ENCODE data around the gene GDAP1L1.

DNA sequence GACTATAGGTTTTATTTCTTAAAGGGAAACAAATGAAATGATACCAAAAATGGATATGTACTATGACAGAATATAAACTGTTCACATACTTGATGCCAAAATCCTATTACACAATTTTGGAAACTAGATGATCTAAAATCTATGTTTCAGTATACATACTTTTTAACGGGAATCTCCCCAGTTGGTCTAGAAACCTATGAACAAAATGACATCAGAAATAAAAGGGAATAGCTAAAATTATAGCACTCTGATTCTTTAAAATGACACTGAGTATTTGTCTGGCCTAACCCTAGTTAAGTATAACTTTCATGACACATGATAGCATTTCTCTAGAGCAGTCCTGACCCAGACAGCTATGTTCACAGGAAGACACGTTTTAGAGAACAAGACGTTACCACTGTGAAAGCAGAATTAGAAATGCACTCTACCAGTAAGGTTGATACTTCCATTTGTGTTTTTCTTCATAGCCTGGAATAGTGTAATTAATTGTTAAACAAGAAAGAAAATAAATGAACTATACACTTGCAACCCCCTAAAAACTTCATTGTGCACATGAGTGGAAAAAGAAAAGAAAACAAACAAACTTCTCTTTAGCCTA, 39.9 kb upstream of the GDAP1L1 start:
- TF ChIP-seq, protein P1, sequence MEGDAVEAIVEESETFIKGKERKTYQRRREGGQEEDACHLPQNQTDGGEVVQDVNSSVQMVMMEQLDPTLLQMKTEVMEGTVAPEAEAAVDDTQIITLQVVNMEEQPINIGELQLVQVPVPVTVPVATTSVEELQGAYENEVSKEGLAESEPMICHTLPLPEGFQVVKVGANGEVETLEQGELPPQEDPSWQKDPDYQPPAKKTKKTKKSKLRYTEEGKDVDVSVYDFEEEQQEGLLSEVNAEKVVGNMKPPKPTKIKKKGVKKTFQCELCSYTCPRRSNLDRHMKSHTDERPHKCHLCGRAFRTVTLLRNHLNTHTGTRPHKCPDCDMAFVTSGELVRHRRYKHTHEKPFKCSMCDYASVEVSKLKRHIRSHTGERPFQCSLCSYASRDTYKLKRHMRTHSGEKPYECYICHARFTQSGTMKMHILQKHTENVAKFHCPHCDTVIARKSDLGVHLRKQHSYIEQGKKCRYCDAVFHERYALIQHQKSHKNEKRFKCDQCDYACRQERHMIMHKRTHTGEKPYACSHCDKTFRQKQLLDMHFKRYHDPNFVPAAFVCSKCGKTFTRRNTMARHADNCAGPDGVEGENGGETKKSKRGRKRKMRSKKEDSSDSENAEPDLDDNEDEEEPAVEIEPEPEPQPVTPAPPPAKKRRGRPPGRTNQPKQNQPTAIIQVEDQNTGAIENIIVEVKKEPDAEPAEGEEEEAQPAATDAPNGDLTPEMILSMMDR (IDR thresholded peaks at IDR 0.05; ENCODE audit: poor library complexity): no peak
- TF ChIP-seq EZH2 (IDR thresholded peaks at IDR 0.05; ENCODE audit: borderline replicate concordance): no peak

Data from hepatocyte (in vitro differentiated cells).